NT2/D1 (cell line): ENCODE results near the gene ELFN1.

ENCODE experiments used
- YY1 ChIP-seq: IDR thresholded peaks from 2 replicates; pipeline ENCODE4 v1.6.1; 2011; ENCODE audit not compliant: insufficient read length, insufficient read depth
- ZNF274 ChIP-seq: IDR thresholded peaks from 2 replicates; pipeline ENCODE4 v1.6.1; 2011; ENCODE audit warnings: mild to moderate bottlenecking, low read depth, low read length

- TF ChIP-seq ZNF274 (no peak), YY1 (no peak)
These were observed 55.2 kb downstream of the ELFN1 start for GRCh38 chr7:1725199-1725690.
